ENCODE results near the gene PIGA. TPM values are rescaled to one million over a fixed set of nuclear protein-coding genes. Genes with fewer than 3 reads are reported as not detected.

Gene PIGA
- 111 TPM for total RNA-seq

GRCh38 chrX:15335135-15336022, at the start of gene PIGA:
Gene PIGA, minus strand, starts transcription at chrX:15335523. Its CDS starts 3,593 bp downstream, at chrX:15331930.
- no peaks in the 10 kb centered on the region for H3K27me3 ChIP-seq (ENCODE audit: insufficient read depth, low read length)
- H3K4me3 ChIP-seq (ENCODE audit: low read length) = peak within 1 kb of the TSS; percentile 71
- H3K4me1 ChIP-seq (ENCODE audit: insufficient read depth, low read length) = peaks cover 13% of the 10 kb centered on the region
- no peaks in the 10 kb centered on the region for H3K9me3 ChIP-seq (ENCODE audit: low read depth, low read length)

GRCh38 chrX:15384304-15384703, 49.0 kb upstream of the PIGA start, which contains the start of gene VEGFD:
Gene VEGFD, minus strand, starts transcription at chrX:15384413. Its CDS starts 467 bp downstream, at chrX:15383946.
- Histone ChIP-seq H3K4me3 (ENCODE audit: low read length) (no peak within 1 kb of the TSS), H3K9me3 (ENCODE audit: low read depth, low read length) (no peaks in the 10 kb centered on the region)

GRCh38 chrX:15382813-15383212, 47.5 kb upstream of the PIGA start:
- no peaks in the 10 kb centered on the region for H3K27me3 ChIP-seq (ENCODE audit: insufficient read depth, low read length)
- H3K4me1 ChIP-seq (ENCODE audit: insufficient read depth, low read length) = no peaks in the 10 kb centered on the region
- H3K9me3 ChIP-seq (ENCODE audit: low read depth, low read length) = no peaks in the 10 kb centered on the region
- no peak overlapping the region for H3K4me3 ChIP-seq (ENCODE audit: low read length)

More at GRCh38 chrX:15384304-15384703, 49.0 kb upstream of the PIGA start, which contains the start of gene VEGFD:
- Histone ChIP-seq H3K4me1 (ENCODE audit: insufficient read depth, low read length) (no peaks in the 10 kb centered on the region), H3K27me3 (ENCODE audit: insufficient read depth, low read length) (no peaks in the 10 kb centered on the region)

- no peaks in the 10 kb centered on the region for H3K9me3 ChIP-seq (ENCODE audit: low read depth, low read length)
- no peaks in the 10 kb centered on the region for H3K27me3 ChIP-seq (ENCODE audit: insufficient read depth, low read length)
- H3K4me1 ChIP-seq (ENCODE audit: insufficient read depth, low read length) = no peaks in the 10 kb centered on the region
- no peak overlapping the region for H3K4me3 ChIP-seq (ENCODE audit: low read length)
Measured at GRCh38 chrX:15376956-15377355, 41.6 kb upstream of the PIGA start.

GRCh38 chrX:15373976-15374375, 38.7 kb upstream of the PIGA start:
- no peak overlapping the region for H3K4me3 ChIP-seq (ENCODE audit: low read length)
- H3K27me3 ChIP-seq (ENCODE audit: insufficient read depth, low read length) = no peaks in the 10 kb centered on the region
- no peaks in the 10 kb centered on the region for H3K4me1 ChIP-seq (ENCODE audit: insufficient read depth, low read length)
- no peaks in the 10 kb centered on the region for H3K9me3 ChIP-seq (ENCODE audit: low read depth, low read length)

GRCh38 chrX:15366506-15367352, 31.4 kb upstream of the PIGA start:
- Histone ChIP-seq H3K4me1 (ENCODE audit: insufficient read depth, low read length) (peaks cover 9% of the 10 kb centered on the region), H3K4me3 (ENCODE audit: low read length) (no peak overlapping the region), H3K9me3 (ENCODE audit: low read depth, low read length) (no peaks in the 10 kb centered on the region), H3K27me3 (ENCODE audit: insufficient read depth, low read length) (no peaks in the 10 kb centered on the region)

GRCh38 chrX:15359701-15360100, 24.4 kb upstream of the PIGA start:
- Histone ChIP-seq H3K27me3 (ENCODE audit: insufficient read depth, low read length) (no peaks in the 10 kb centered on the region), H3K4me1 (ENCODE audit: insufficient read depth, low read length) (no peaks in the 10 kb centered on the region), H3K9me3 (ENCODE audit: low read depth, low read length) (no peaks in the 10 kb centered on the region), H3K4me3 (ENCODE audit: low read length) (no peak overlapping the region)

GRCh38 chrX:15358533-15358932, 23.2 kb upstream of the PIGA start:
- no peaks in the 10 kb centered on the region for H3K4me1 ChIP-seq (ENCODE audit: insufficient read depth, low read length)
- H3K9me3 ChIP-seq (ENCODE audit: low read depth, low read length) = no peaks in the 10 kb centered on the region
- no peak overlapping the region for H3K4me3 ChIP-seq (ENCODE audit: low read length)
- H3K27me3 ChIP-seq (ENCODE audit: insufficient read depth, low read length) = no peaks in the 10 kb centered on the region

GRCh38 chrX:15356444-15356843, 21.1 kb upstream of the PIGA start:
- Histone ChIP-seq H3K4me1 (ENCODE audit: insufficient read depth, low read length) (no peaks in the 10 kb centered on the region), H3K9me3 (ENCODE audit: low read depth, low read length) (no peaks in the 10 kb centered on the region), H3K4me3 (ENCODE audit: low read length) (no peak overlapping the region)

GRCh38 chrX:15350329-15350996, 15.1 kb upstream of the PIGA start:
- Histone ChIP-seq H3K4me1 (ENCODE audit: insufficient read depth, low read length) (peaks cover 7% of the 10 kb centered on the region), H3K27me3 (ENCODE audit: insufficient read depth, low read length) (no peaks in the 10 kb centered on the region), H3K9me3 (ENCODE audit: low read depth, low read length) (no peaks in the 10 kb centered on the region), H3K4me3 (ENCODE audit: low read length) (no peak overlapping the region)

More at GRCh38 chrX:15356444-15356843, 21.1 kb upstream of the PIGA start:
- H3K27me3 ChIP-seq (ENCODE audit: insufficient read depth, low read length) = no peaks in the 10 kb centered on the region

GRCh38 chrX:15349046-15349445, 13.7 kb upstream of the PIGA start:
- Histone ChIP-seq H3K4me3 (ENCODE audit: low read length) (no peak overlapping the region), H3K27me3 (ENCODE audit: insufficient read depth, low read length) (no peaks in the 10 kb centered on the region), H3K4me1 (ENCODE audit: insufficient read depth, low read length) (peaks cover 7% of the 10 kb centered on the region), H3K9me3 (ENCODE audit: low read depth, low read length) (no peaks in the 10 kb centered on the region)

GRCh38 chrX:15345976-15346375, 10.7 kb upstream of the PIGA start:
- no peak overlapping the region for H3K4me3 ChIP-seq (ENCODE audit: low read length)
- no peaks in the 10 kb centered on the region for H3K9me3 ChIP-seq (ENCODE audit: low read depth, low read length)
- peaks cover 7% of the 10 kb centered on the region for H3K4me1 ChIP-seq (ENCODE audit: insufficient read depth, low read length)
- H3K27me3 ChIP-seq (ENCODE audit: insufficient read depth, low read length) = peaks cover 1% of the 10 kb centered on the region

- Histone ChIP-seq H3K4me3 (ENCODE audit: low read length) (no peak overlapping the region), H3K4me1 (ENCODE audit: insufficient read depth, low read length) (no peaks in the 10 kb centered on the region), H3K27me3 (ENCODE audit: insufficient read depth, low read length) (peaks cover 3% of the 10 kb centered on the region), H3K9me3 (ENCODE audit: low read depth, low read length) (no peaks in the 10 kb centered on the region)
Measured at GRCh38 chrX:15344106-15344505, 8.8 kb upstream of the PIGA start.

GRCh38 chrX:15343075-15343476, 7.8 kb upstream of the PIGA start:
- Histone ChIP-seq H3K27me3 (ENCODE audit: insufficient read depth, low read length) (peaks cover 3% of the 10 kb centered on the region), H3K9me3 (ENCODE audit: low read depth, low read length) (no peaks in the 10 kb centered on the region), H3K4me1 (ENCODE audit: insufficient read depth, low read length) (no peaks in the 10 kb centered on the region), H3K4me3 (ENCODE audit: low read length) (no peak overlapping the region)

- H3K4me3 ChIP-seq (ENCODE audit: low read length) = no peak overlapping the region
- H3K4me1 ChIP-seq (ENCODE audit: insufficient read depth, low read length) = peaks cover 6% of the 10 kb centered on the region
- H3K9me3 ChIP-seq (ENCODE audit: low read depth, low read length) = no peaks in the 10 kb centered on the region
- H3K27me3 ChIP-seq (ENCODE audit: insufficient read depth, low read length) = peaks cover 3% of the 10 kb centered on the region
Measured at GRCh38 chrX:15340867-15341266, 5.5 kb upstream of the PIGA start.
